ENCODE measurements around the gene CLTC.

- no peak for TF ChIP-seq CTCF (CRISPR knock-in tag; IDR thresholded peaks at IDR 0.05)
- no peak for TF ChIP-seq EZH2 (conservative IDR thresholded peaks at IDR 0.05; ENCODE audit: low read depth, low read length)
Observed at GRCh38 chr17:59714255-59714654, 94.6 kb downstream of the CLTC start.
